Mammary epithelial cell (primary cell): ENCODE data around the gene BCR.
A peak's percentile ranks its signal among the peaks of the same experiment; 100 is the strongest.

ENCODE experiments used
- CTCF ChIP-seq, 2 donors: IDR thresholded peaks in 1 of 2; conservative IDR thresholded peaks in 1 of 2; 2 replicates each; pipeline ENCODE4 v1.5.1; 2011 to 2012; ENCODE audit warnings: inconsistent platforms in 2 of 2, low read length in 2 of 2, mild to moderate bottlenecking in 2 of 2, control low read depth in 1 of 2, low read depth in 1 of 2; ENCODE audit not compliant: insufficient read depth in 1 of 2; ENCODE audit errors: extremely low read depth in 1 of 2
- EZH2 ChIP-seq: IDR thresholded peaks from 2 replicates; pipeline ENCODE4 v1.6.1; 2012; ENCODE audit warnings: low read length, inconsistent platforms, borderline replicate concordance

GRCh38 chr22:23178512-23179254, 1.6 kb upstream of the BCR start:
- TF ChIP-seq CTCF (conservative IDR thresholded peaks at IDR 0.05 in 1 of 2, IDR thresholded peaks at IDR 0.05 in 1 of 2; ENCODE audit: extremely low read depth in 1 of 2, insufficient read depth in 1 of 2, low read depth in 1 of 2, low read length in 2 of 2) = peak; percentile 99
- TF ChIP-seq EZH2 = no peak
